DOHH2 (cell line): Measurements from ENCODE around the gene CEP131.

Source experiments
- CTCF ChIP-seq: fragments of 200-600 bp; sonication (generic); IDR thresholded peaks from one replicate; pipeline ENCODE4 v1.5.1; 2014; ENCODE audit warnings: antibody characterized with exemption, mild to moderate bottlenecking, low read depth, low read length; ENCODE audit not compliant: poor library complexity, severe bottlenecking
- EZH2phosphoT487 ChIP-seq: fragments of 200-600 bp; sonication (generic); IDR thresholded peaks from 2 replicates; pipeline ENCODE4 v1.6.1; 2017; ENCODE audit warnings: borderline replicate concordance, mild to moderate bottlenecking, antibody characterized with exemption, low read length, moderate library complexity, mixed read lengths

GRCh38 chr17:81232616-81233241, 10.0 kb upstream of the CEP131 start:
- TF ChIP-seq CTCF = no peak
- TF ChIP-seq EZH2phosphoT487 = no peak
